ENCODE measurements around the gene GJC1. TPM values are rescaled to one million over a fixed set of nuclear protein-coding genes. Genes with fewer than 3 reads are reported as not detected.
"Not testable (repeated sequence)": the region's sequence is repeated elsewhere in the genome, so short reads cannot be mapped to it uniquely, and the experiment has no call there.

Gene GJC1
- total RNA-seq, 2 experiments from 2014 or later = not detected

- POLR2A ChIA-PET = no interaction called here
- Mint-ChIP-seq H3K9me3 (no peaks in the 10 kb centered on the region), H3K27ac (no peak overlapping the region), H3K4me3 (no peak overlapping the region), H3K27me3 (peaks cover 62% of the 10 kb centered on the region), H3K4me1 (ENCODE audit: low read depth) (peaks cover 15% of the 10 kb centered on the region), H3K36me3 (ENCODE audit: low read depth) (no peaks in the 10 kb centered on the region)
- intact Hi-C loops (cut with DNase I, micrococcal nuclease) = no loop called here
- DNase-seq (no peak), ATAC-seq (ENCODE audit: poor library complexity) (no peak)
- TF ChIP-seq CTCF (IDR thresholded peaks at IDR 0.05) = no peak
- peaks cover 16% of the 10 kb centered on the region for H3K4me1 ChIP-seq (ENCODE audit: insufficient read depth, low read length)
- CTCF ChIA-PET = interaction anchor here (1.6 kb wide), 1 partner anchor 49 kb away, joined by 6 read pairs; no protein-coding TSS in a partner anchor
- H3K27me3 ChIP-seq (ENCODE audit: control insufficient read depth in 1 of 2, insufficient read depth in 2 of 2, low read length in 2 of 2) = peaks cover 35 to 67% of the 10 kb centered on the region in 2 experiments
- H3K9me3 ChIP-seq (ENCODE audit: control insufficient read depth in 1 of 2, insufficient read depth in 1 of 2, low read length in 2 of 2) = peaks cover 0 to 4% of the 10 kb centered on the region in 2 experiments
- H3K27ac ChIP-seq (ENCODE audit: low read depth in 1 of 2, low read length in 2 of 2) = no peak overlapping the region
- no peaks in the 10 kb centered on the region for H3K36me3 ChIP-seq (ENCODE audit: insufficient read depth, low read length)
- no peak overlapping the region for H3K4me3 ChIP-seq (ENCODE audit: low read length)
These were observed 2.2 kb downstream of the GJC1 start for GRCh38 chr17:44827863-44828262.

- Mint-ChIP-seq H3K9me3 (no peaks in the 10 kb centered on the region), H3K4me3 (no peak overlapping the region), H3K4me1 (ENCODE audit: low read depth) (peaks cover 15% of the 10 kb centered on the region), H3K27me3 (peaks cover 53% of the 10 kb centered on the region), H3K36me3 (ENCODE audit: low read depth) (no peaks in the 10 kb centered on the region), H3K27ac (no peak overlapping the region)
- ATAC-seq (ENCODE audit: poor library complexity) = no peak
- DNase-seq = no peak
- no peak for TF ChIP-seq CTCF (IDR thresholded peaks at IDR 0.05)
- H3K9me3 ChIP-seq (ENCODE audit: control insufficient read depth in 1 of 2, insufficient read depth in 1 of 2, low read length in 2 of 2) = peaks cover 0 to 4% of the 10 kb centered on the region in 2 experiments
- H3K36me3 ChIP-seq (ENCODE audit: insufficient read depth, low read length) = no peaks in the 10 kb centered on the region
- H3K27ac ChIP-seq (ENCODE audit: low read depth in 1 of 2, low read length in 2 of 2) = no peak overlapping the region
- no peak overlapping the region for H3K4me3 ChIP-seq (ENCODE audit: low read length)
- ChIA-PET CTCF (interaction anchor here (0.7 kb wide), 1 partner anchor 251 kb away, joined by 3 read pairs; no protein-coding TSS in a partner anchor), POLR2A (no interaction called here)
- intact Hi-C loops (cut with DNase I, micrococcal nuclease) = no loop called here
- H3K4me1 ChIP-seq (ENCODE audit: insufficient read depth, low read length) = peaks cover 16% of the 10 kb centered on the region
- H3K27me3 ChIP-seq (ENCODE audit: control insufficient read depth in 1 of 2, insufficient read depth in 2 of 2, low read length in 2 of 2) = peaks cover 26 to 56% of the 10 kb centered on the region in 2 experiments
These were observed 3.8 kb downstream of the GJC1 start for GRCh38 chr17:44826123-44826790.

- ATAC-seq (ENCODE audit: poor library complexity); H3K9me3 Mint-ChIP-seq; H3K4me3 Mint-ChIP-seq; H3K27ac ChIP-seq (ENCODE audit: low read depth in 1 of 2, low read length in 2 of 2); H3K27ac Mint-ChIP-seq; intact Hi-C loops (cut with DNase I, micrococcal nuclease); DNase-seq; H3K36me3 ChIP-seq (ENCODE audit: insufficient read depth, low read length); H3K4me3 ChIP-seq (ENCODE audit: low read length); H3K4me1 ChIP-seq (ENCODE audit: insufficient read depth, low read length); H3K9me3 ChIP-seq (ENCODE audit: control insufficient read depth in 1 of 2, insufficient read depth in 1 of 2, low read length in 2 of 2); POLR2A ChIA-PET; H3K36me3 Mint-ChIP-seq (ENCODE audit: low read depth): not testable (repeated sequence)
- Mint-ChIP-seq H3K27me3 (peaks cover 52% of the 10 kb centered on the region), H3K4me1 (ENCODE audit: low read depth) (peaks cover 11% of the 10 kb centered on the region)
- peaks cover 17 to 47% of the 10 kb centered on the region in 2 experiments for H3K27me3 ChIP-seq (ENCODE audit: control insufficient read depth in 1 of 2, insufficient read depth in 2 of 2, low read length in 2 of 2)
- CTCF ChIA-PET = interaction anchor here (0.7 kb wide), 1 partner anchor 251 kb away, joined by 3 read pairs; no protein-coding TSS in a partner anchor
These were observed 4.9 kb downstream of the GJC1 start for GRCh38 chr17:44825236-44825635.

Data from CD4-positive, alpha-beta T cell (primary cell).